WI38 (cell line): ENCODE data around the gene KCNK15.

Experiments
- H3K4me3 ChIP-seq: 2 replicates; pipeline ENCODE4 v1.5.1; 2011; ENCODE audit warnings: low read depth, mild to moderate bottlenecking, control low read depth, low read length
- CTCF ChIP-seq: IDR thresholded peaks from 2 replicates; pipeline ENCODE4 v1.5.1; 2012; ENCODE audit warnings: low read depth, mild to moderate bottlenecking, control low read depth, low read length

KCNK15 gene

GRCh38 chr20:44722990-44723389 lies 22.7 kb upstream of the KCNK15 start:
- H3K4me3 ChIP-seq: no peak overlapping the region

GRCh38 chr20:44723391-44723790 lies 22.3 kb upstream of the KCNK15 start:
- TF ChIP-seq CTCF: no peak
- H3K4me3 ChIP-seq: no peak overlapping the region

More at GRCh38 chr20:44722990-44723389, 22.7 kb upstream of the KCNK15 start:
- no peak for TF ChIP-seq CTCF

GRCh38 chr20:44723798-44724362 lies 21.8 kb upstream of the KCNK15 start:
- H3K4me3 ChIP-seq: no peak overlapping the region
- TF ChIP-seq CTCF: no peak

GRCh38 chr20:44724423-44725091 lies 21.1 kb upstream of the KCNK15 start:
- H3K4me3 ChIP-seq: no peak overlapping the region
- no peak for TF ChIP-seq CTCF

- TF ChIP-seq CTCF: no peak
- H3K4me3 ChIP-seq: no peak overlapping the region
Observed at GRCh38 chr20:44725837-44726236, 19.8 kb upstream of the KCNK15 start.

GRCh38 chr20:44727039-44727438 lies 18.6 kb upstream of the KCNK15 start:
- H3K4me3 ChIP-seq: no peak overlapping the region
- no peak for TF ChIP-seq CTCF

GRCh38 chr20:44727651-44728050 lies 18.0 kb upstream of the KCNK15 start:
- TF ChIP-seq CTCF: no peak
- H3K4me3 ChIP-seq: no peak overlapping the region
